ENCODE results near the gene CLCN1.
"Not testable (repeated sequence)": the region's sequence is repeated elsewhere in the genome, so short reads cannot be mapped to it uniquely, and the experiment has no call there.

Gene CLCN1

GRCh38 chr7:143288836-143289235 lies 27.1 kb upstream of the CLCN1 start:
- TF ChIP-seq, protein P1, sequence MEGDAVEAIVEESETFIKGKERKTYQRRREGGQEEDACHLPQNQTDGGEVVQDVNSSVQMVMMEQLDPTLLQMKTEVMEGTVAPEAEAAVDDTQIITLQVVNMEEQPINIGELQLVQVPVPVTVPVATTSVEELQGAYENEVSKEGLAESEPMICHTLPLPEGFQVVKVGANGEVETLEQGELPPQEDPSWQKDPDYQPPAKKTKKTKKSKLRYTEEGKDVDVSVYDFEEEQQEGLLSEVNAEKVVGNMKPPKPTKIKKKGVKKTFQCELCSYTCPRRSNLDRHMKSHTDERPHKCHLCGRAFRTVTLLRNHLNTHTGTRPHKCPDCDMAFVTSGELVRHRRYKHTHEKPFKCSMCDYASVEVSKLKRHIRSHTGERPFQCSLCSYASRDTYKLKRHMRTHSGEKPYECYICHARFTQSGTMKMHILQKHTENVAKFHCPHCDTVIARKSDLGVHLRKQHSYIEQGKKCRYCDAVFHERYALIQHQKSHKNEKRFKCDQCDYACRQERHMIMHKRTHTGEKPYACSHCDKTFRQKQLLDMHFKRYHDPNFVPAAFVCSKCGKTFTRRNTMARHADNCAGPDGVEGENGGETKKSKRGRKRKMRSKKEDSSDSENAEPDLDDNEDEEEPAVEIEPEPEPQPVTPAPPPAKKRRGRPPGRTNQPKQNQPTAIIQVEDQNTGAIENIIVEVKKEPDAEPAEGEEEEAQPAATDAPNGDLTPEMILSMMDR (IDR thresholded peaks at IDR 0.05; ENCODE audit: low read length), result no peak
- peak overlapping the region; percentile 76 for H3K4me2 ChIP-seq (ENCODE audit: low read depth, low read length)
- no peaks in the 10 kb centered on the region for H3F3A ChIP-seq (ENCODE audit: insufficient read depth, low read length)
- peak overlapping the region; percentile 92 for H3K9ac ChIP-seq (ENCODE audit: low read length)
- peaks cover 46% of the 10 kb centered on the region for H3K79me2 ChIP-seq (ENCODE audit: low read length)
- H4K20me1 ChIP-seq (ENCODE audit: insufficient read depth, low read length), result no peaks in the 10 kb centered on the region
- DNase-seq, result peak; percentile 11
- no peaks in the 10 kb centered on the region for H3K9me2 ChIP-seq (replicated peaks; ENCODE audit: insufficient read depth, low read length)
- H3K9me3 ChIP-seq (replicated peaks; ENCODE audit: insufficient read depth, low read length), result no peaks in the 10 kb centered on the region
- no peaks in the 10 kb centered on the region for H3K27me3 ChIP-seq (replicated peaks; ENCODE audit: insufficient read depth, low read length)
- peaks cover 16% of the 10 kb centered on the region for H3K4me1 ChIP-seq (ENCODE audit: low read length)
- H3K36me3 ChIP-seq (replicated peaks; ENCODE audit: insufficient read depth, low read length), result peaks cover 14% of the 10 kb centered on the region
- peak overlapping the region; percentile 49; the same call in 1 of the 2 replicates for H3K27ac ChIP-seq (ENCODE audit: low read length)
- H2AFZ ChIP-seq (ENCODE audit: low read length), result peak overlapping the region; percentile 79
- peak overlapping the region; percentile 70 for H3K4me3 ChIP-seq (ENCODE audit: low read length)

- H3K9ac ChIP-seq (ENCODE audit: low read length), result peak overlapping the region; percentile 92
- no peaks in the 10 kb centered on the region for H3K27me3 ChIP-seq (replicated peaks; ENCODE audit: insufficient read depth, low read length)
- no peak overlapping the region; the same call in 1 of the 2 replicates for H2AFZ ChIP-seq (ENCODE audit: low read length)
- TF ChIP-seq, protein P1 (IDR thresholded peaks at IDR 0.05; ENCODE audit: low read length), result no peak
- TF ChIP-seq EZH2 (optimal IDR thresholded peaks at IDR 0.05; ENCODE audit: low read depth, low read length) (no peak), EZH2phosphoT487 (IDR thresholded peaks at IDR 0.05; ENCODE audit: low read length) (no peak)
- peak overlapping the region; percentile 76 for H3K4me2 ChIP-seq (ENCODE audit: low read depth, low read length)
- peak overlapping the region; percentile 49; the same call in 1 of the 2 replicates for H3K27ac ChIP-seq (ENCODE audit: low read length)
- H3K4me1 ChIP-seq (ENCODE audit: low read length), result peaks cover 16% of the 10 kb centered on the region
- H3K9me2 ChIP-seq (replicated peaks; ENCODE audit: insufficient read depth, low read length), result no peaks in the 10 kb centered on the region
- no peaks in the 10 kb centered on the region for H3F3A ChIP-seq (ENCODE audit: insufficient read depth, low read length)
- no peak for DNase-seq
- H4K20me1 ChIP-seq (ENCODE audit: insufficient read depth, low read length), result no peaks in the 10 kb centered on the region
- no peaks in the 10 kb centered on the region for H3K9me3 ChIP-seq (replicated peaks; ENCODE audit: insufficient read depth, low read length)
- peaks cover 50% of the 10 kb centered on the region for H3K79me2 ChIP-seq (ENCODE audit: low read length)
- H3K4me3 ChIP-seq (ENCODE audit: low read length), result peak overlapping the region; percentile 70
- H3K36me3 ChIP-seq (replicated peaks; ENCODE audit: insufficient read depth, low read length), result peaks cover 20% of the 10 kb centered on the region
These were observed 26.5 kb upstream of the CLCN1 start for GRCh38 chr7:143289421-143289820.

- peak overlapping the region; percentile 92; the same call in 1 of the 2 replicates for H3K9ac ChIP-seq (ENCODE audit: low read length)
- not testable (repeated sequence) for H4K20me1 ChIP-seq (ENCODE audit: insufficient read depth, low read length); H3K27me3 ChIP-seq (replicated peaks; ENCODE audit: insufficient read depth, low read length); H3K9me3 ChIP-seq (replicated peaks; ENCODE audit: insufficient read depth, low read length); H3K27ac ChIP-seq (ENCODE audit: low read length); H3K9me2 ChIP-seq (replicated peaks; ENCODE audit: insufficient read depth, low read length); H2AFZ ChIP-seq (ENCODE audit: low read length); H3F3A ChIP-seq (ENCODE audit: insufficient read depth, low read length); DNase-seq
- H3K79me2 ChIP-seq (ENCODE audit: low read length), result peaks cover 55% of the 10 kb centered on the region
- H3K4me1 ChIP-seq (ENCODE audit: low read length), result peaks cover 16% of the 10 kb centered on the region
- peak overlapping the region; percentile 76 for H3K4me2 ChIP-seq (ENCODE audit: low read depth, low read length)
- peak overlapping the region; percentile 70 for H3K4me3 ChIP-seq (ENCODE audit: low read length)
- peaks cover 20% of the 10 kb centered on the region for H3K36me3 ChIP-seq (replicated peaks; ENCODE audit: insufficient read depth, low read length)
These were observed 26.0 kb upstream of the CLCN1 start for GRCh38 chr7:143289888-143290287.

DNA sequence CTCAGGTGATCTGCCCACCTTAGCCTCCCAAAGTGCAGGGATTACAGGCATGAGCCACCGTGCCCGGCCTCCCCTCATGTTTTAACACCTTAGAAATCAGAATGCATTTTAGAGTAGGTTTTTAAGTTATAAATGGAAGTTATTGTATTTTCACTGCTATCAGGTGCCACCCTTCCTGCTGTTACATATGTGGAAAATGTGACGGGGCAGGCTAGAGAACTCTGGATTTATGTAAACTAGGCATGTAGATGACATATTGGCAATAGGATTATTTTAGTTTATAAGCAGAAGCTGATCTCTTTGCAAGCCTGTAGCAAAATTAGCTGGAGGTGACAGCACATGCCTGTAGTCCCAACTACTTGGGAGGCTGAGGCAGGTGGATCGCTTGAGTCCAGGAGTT lies 25.6 kb upstream of the CLCN1 start:
- Histone ChIP-seq H4K20me1 (ENCODE audit: insufficient read depth, low read length) (no peaks in the 10 kb centered on the region), H3K9me3 (replicated peaks; ENCODE audit: insufficient read depth, low read length) (no peaks in the 10 kb centered on the region), H3K4me2 (ENCODE audit: low read depth, low read length) (peak overlapping the region; percentile 24; the same call in 1 of the 2 replicates), H3K9me2 (replicated peaks; ENCODE audit: insufficient read depth, low read length) (no peaks in the 10 kb centered on the region), H3K4me3 (ENCODE audit: low read length) (no peak overlapping the region), H3K9ac (ENCODE audit: low read length) (no peak overlapping the region), H3F3A (ENCODE audit: insufficient read depth, low read length) (no peaks in the 10 kb centered on the region), H3K36me3 (replicated peaks; ENCODE audit: insufficient read depth, low read length) (peaks cover 20% of the 10 kb centered on the region), H2AFZ (ENCODE audit: low read length) (no peak overlapping the region), H3K27me3 (replicated peaks; ENCODE audit: insufficient read depth, low read length) (no peaks in the 10 kb centered on the region), H3K79me2 (ENCODE audit: low read length) (peaks cover 59% of the 10 kb centered on the region), H3K27ac (ENCODE audit: low read length) (no peak overlapping the region), H3K4me1 (ENCODE audit: low read length) (peaks cover 16% of the 10 kb centered on the region)
- DNase-seq, result no peak
- TF ChIP-seq EZH2 (optimal IDR thresholded peaks at IDR 0.05; ENCODE audit: low read depth, low read length), result no peak
